HG03442 (cell line): ENCODE results near the gene PRELID2.
"Not testable (repeated sequence)": the region's sequence is repeated elsewhere in the genome, so short reads cannot be mapped to it uniquely, and the experiment has no call there.

Source experiments
- ATAC-seq: cut with Tn5 transposase; IDR thresholded peaks from one replicate; pipeline ENCODE4 v1.9.1; 2021; ENCODE audit warnings: mild to moderate bottlenecking, moderate library complexity; ENCODE audit not compliant: unreplicated experiment

Gene PRELID2

DNA sequence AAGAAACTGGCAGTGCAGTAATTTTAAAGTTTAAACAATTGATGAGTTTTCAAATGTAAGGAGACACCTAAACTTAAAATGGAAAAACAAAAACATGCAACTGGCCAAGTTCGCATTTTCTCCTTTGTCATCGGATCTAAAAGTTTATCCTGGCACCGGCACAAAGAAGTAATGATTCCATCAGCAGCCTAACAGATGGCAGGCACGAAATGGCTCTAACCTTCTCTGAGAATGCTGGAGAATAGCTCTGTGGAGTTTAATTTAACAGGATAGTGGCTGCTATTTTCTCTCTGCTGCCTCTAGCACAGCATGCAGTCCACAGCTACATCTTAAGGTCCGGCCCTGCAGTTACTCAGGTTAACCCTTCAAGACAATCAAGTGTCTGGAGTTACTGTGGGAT is 82.2 kb downstream of the PRELID2 start:
- no peak for ATAC-seq

GRCh38 chr5:145752534-145752933 is 82.6 kb downstream of the PRELID2 start:
- no peak for ATAC-seq

- no peak for ATAC-seq
These were observed 84.9 kb downstream of the PRELID2 start for GRCh38 chr5:145750199-145750598.

DNA sequence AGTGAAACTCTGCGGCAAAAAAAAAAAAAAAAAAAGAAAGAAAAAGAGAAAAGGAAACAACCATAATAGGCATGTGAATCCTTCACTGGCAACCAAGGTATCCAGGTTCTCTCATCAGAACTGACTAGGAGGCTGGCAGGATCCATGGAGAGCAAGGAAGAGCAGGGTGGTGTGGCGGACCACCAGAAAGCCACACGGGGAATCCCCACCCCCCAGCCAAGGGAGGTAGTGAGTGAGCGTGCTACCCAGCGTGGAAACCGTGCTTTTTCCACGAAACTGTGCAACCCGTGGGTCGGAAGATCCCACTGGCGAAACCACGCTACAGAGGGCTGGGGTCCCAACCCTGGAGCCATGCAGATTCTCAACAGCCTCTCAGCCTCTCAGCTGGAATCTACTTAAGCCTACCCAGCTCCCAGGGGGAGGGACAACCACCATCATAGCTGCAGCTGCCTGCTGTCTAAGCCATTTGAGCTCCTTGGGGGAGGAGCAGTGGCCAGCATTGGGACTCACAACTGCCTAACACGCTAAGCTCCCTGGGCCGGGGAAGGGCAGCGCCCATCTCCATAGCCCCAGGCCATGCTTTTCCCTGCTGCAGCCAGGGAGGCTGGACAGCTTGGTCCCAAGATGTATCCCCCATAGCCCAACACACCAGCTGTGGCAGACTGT is 91.6 kb downstream of the PRELID2 start:
- no peak for ATAC-seq

DNA sequence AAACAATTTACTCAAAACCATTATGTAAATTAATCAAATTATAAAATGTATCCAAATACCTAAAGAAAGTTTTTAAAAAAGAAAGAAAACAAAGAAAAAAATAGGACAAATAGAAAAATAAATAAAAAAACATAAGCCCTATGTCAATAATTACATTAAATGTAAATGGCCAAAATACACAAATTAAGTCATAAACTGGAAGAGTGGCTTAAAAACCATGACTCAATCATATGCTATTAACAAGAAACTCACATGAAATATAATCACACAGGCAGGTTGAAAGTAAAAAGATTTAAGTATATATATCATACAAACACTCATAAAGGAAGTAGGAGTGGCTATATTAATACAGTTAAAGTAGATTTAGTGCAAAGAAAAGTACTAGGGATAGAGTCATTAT is 95.3 kb downstream of the PRELID2 start:
- no peak for ATAC-seq

DNA sequence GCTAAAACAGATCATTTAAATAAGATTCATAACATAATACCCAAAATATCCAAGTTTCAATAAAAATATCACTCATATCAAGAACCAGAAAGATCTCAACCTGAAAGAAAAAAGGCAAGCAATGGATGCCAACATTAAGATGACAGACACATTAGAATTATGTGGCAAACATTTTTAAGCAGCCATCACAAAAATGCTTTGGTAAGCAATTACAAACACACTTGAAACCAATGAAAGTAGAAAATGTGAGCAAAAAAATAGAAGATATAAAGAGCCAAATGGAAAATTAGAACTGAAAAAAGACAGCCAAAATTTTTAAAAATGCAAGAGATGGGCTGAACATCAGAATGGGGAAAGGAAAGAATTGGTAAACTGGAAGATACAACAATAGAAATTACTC is 96.9 kb downstream of the PRELID2 start:
- no peak for ATAC-seq

- ATAC-seq = no peak
These were observed 97.6 kb downstream of the PRELID2 start for GRCh38 chr5:145737578-145737977.

DNA sequence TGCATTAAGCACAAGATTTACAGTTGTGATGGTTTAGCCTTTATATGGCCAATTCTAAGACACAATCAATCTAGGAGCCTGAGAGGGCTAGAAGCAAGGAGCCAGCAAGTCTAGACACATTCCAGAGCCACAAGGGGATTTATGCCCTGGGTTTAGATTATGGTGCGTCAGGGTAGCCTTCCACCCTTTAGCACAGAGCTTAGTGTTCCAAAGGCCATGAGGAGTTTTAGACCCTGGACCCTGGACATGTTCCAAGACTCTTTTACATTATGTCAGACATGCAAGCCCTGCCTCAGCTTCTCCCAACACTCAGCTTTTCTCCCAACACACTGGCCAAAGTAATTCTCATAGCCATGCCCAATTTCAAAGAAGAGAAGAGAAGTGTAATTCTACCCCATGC is 105.2 kb downstream of the PRELID2 start:
- not testable (repeated sequence) for ATAC-seq

DNA sequence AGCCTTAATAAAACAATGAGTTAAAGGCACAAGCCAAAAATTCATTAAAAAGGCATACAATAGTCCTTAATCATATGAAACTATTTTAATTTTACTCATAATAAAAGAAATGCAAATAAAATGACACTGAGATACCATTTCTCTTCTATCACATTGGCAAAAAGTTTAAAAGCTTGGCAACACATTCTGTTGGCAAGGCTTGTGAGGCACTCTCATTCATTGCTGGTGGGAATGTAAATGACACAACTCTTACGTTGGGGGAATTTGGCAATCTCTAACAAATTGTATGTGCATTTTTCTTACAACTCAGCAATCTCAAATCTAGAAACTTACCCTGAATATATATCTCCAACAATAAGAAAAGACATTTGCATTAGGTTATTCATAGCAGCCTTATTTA is 111.6 kb downstream of the PRELID2 start:
- no peak for ATAC-seq

GRCh38 chr5:145718956-145719355 is 116.2 kb downstream of the PRELID2 start:
- no peak for ATAC-seq

GRCh38 chr5:145715412-145715811 is 119.7 kb downstream of the PRELID2 start:
- ATAC-seq = no peak

DNA sequence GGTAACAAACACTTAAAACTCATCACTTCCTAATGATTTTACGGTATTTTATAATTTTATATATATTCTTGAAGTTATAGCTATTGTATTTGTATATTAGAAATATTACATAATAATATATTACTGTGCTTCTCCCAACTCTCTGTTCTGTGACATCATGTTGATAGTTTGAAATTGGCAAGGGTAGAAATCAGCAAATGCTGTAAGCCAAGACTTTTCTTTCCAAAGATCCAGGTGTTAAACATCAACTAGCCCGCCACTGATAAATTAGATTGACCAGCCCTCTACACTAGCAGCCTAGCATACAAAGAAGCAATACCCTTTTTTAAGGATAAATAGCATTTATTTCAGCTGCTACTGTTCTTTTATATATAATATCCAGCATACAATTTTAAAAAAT is 122.9 kb downstream of the PRELID2 start:
- ATAC-seq = no peak

DNA sequence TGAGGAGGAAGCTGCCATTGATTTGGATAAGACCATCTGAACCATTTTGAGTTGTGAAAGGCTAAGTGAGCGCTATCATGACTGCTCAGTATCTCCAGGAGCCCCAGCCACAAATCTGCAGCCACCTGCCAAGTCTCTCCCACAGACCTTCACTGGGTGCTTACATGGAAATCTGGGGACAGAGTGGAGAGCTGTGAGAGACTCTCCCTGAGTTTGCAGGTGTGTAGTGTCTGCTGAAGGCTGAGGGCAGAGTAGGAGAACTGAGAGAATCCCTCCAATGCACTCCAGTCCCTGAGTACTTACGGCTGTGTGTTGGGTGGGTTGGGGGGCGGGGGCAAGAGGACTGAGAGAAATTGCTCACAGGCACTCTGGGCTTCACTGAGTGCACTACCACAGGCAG is 123.7 kb downstream of the PRELID2 start:
- no peak for ATAC-seq
